B cell (primary cell): ENCODE results near the gene ZFP57. TPM values are rescaled to one million over a fixed set of nuclear protein-coding genes. Genes with fewer than 3 reads are reported as not detected.

Experiments used
- ATAC-seq: fragments of 200-7000 bp; cut with Tn5 transposase; one replicate; pipeline ENCODE4 v1.10.0; 2021; ENCODE audit warnings: low read depth, mild to moderate bottlenecking, moderate number of reproducible peaks, moderate library complexity
- CTCF ChIA-PET: fragments of 350-600 bp; sonication (Branson Sonifier 250); formaldehyde crosslinking; loops from one replicate; lab custom pipeline; 2021; ENCODE audit warnings: antibody characterized with exemption, inconsistent platforms; lab: Charles Lee
- POLR2A ChIA-PET: fragments of 350-600 bp; sonication (Branson Sonifier 250); formaldehyde crosslinking; loops from one replicate; lab custom pipeline; 2021; ENCODE audit warnings: antibody characterized with exemption; lab: Charles Lee
- DNase-seq: peaks from one replicate; pipeline ENCODE4 v3.0.0; 2013
- H2AFZ ChIP-seq: 2 replicates; pipeline ENCODE4 v1.6.1; 2012; ENCODE audit warnings: mild to moderate bottlenecking, low read depth, low read length; ENCODE audit not compliant: insufficient read depth, poor library complexity, severe bottlenecking
- H3K27ac ChIP-seq, 2 donors: 1 replicate in 1 of 2; 2 replicates in 1 of 2; pipeline ENCODE4 v1.5.1; 2012 to 2013; ENCODE audit warnings: low read length in 2 of 2, mild to moderate bottlenecking in 2 of 2, moderate library complexity in 1 of 2
- H3K27me3 ChIP-seq, 4 experiments: fragments of 200-600 bp in 1 of 4; sonication (generic) in 1 of 4; replicated peaks in 1 of 4; 1 replicate in 2 of 4; 2 replicates in 2 of 4; pipeline versions ENCODE4 v1.6.1 to v1.7.0; 2013 to 2016; ENCODE audit warnings: low read length in 3 of 4, mild to moderate bottlenecking in 2 of 4, mixed read lengths in 1 of 4, moderate library complexity in 1 of 4; ENCODE audit not compliant: insufficient read depth in 4 of 4, control insufficient read depth in 3 of 4; ENCODE audit errors: control extremely low read depth in 1 of 4
- H3K36me3 ChIP-seq, 2 experiments: replicated peaks in 1 of 2; 1 replicate in 1 of 2; 2 replicates in 1 of 2; pipeline versions ENCODE4 v1.6.1 to v1.7.1; 2013; ENCODE audit warnings: low read length in 1 of 2; ENCODE audit not compliant: insufficient read depth in 2 of 2, control insufficient read depth in 1 of 2; ENCODE audit errors: control extremely low read depth in 1 of 2, extremely low read depth in 1 of 2
- H3K4me1 ChIP-seq, 2 donors: fragments of 200-600 bp in 1 of 2; sonication (generic) in 1 of 2; 1 replicate in 1 of 2; 2 replicates in 1 of 2; pipeline versions ENCODE4 v1.5.1 to v1.6.1; 2013 to 2017; ENCODE audit warnings: low read length in 2 of 2; ENCODE audit not compliant: control insufficient read depth in 2 of 2, insufficient read depth in 2 of 2
- H3K4me2 ChIP-seq: replicated peaks from 2 replicates; pipeline ENCODE3; 2012; ENCODE audit warnings: mild to moderate bottlenecking, low read depth, low read length; ENCODE audit not compliant: poor library complexity, severe bottlenecking
- H3K4me3 ChIP-seq, 5 experiments: fragments of 200-600 bp in 1 of 5; sonication (generic) in 1 of 5; 1 replicate in 3 of 5; 2 replicates in 2 of 5; pipeline versions ENCODE4 v1.5.1 to v1.7.0; 2011 to 2016; ENCODE audit warnings: low read length in 4 of 5, mild to moderate bottlenecking in 4 of 5, low read depth in 2 of 5, control low read depth in 1 of 5, moderate library complexity in 1 of 5; ENCODE audit not compliant: insufficient read depth in 1 of 5; ENCODE audit errors: control extremely low read depth in 1 of 5, extremely low read depth in 1 of 5
- H3K79me2 ChIP-seq: fragments of 200-600 bp; sonication (generic); one replicate; pipeline ENCODE4 v1.6.0; 2016; ENCODE audit warnings: low read length; ENCODE audit not compliant: control insufficient read depth, insufficient read depth
- H3K9ac ChIP-seq: fragments of 200-600 bp; sonication (generic); 2 replicates; pipeline ENCODE4 v1.6.1; 2017; ENCODE audit warnings: mild to moderate bottlenecking, low read length, moderate library complexity
- H3K9me3 ChIP-seq, 3 donors: one replicate each; pipeline versions ENCODE4 v1.6.1 to v1.7.1; 2013; ENCODE audit warnings: low read length in 2 of 3; ENCODE audit not compliant: control insufficient read depth in 2 of 3, insufficient read depth in 1 of 3; ENCODE audit errors: control extremely low read depth in 1 of 3
- H4K20me1 ChIP-seq: 2 replicates; pipeline ENCODE4 v1.6.0; 2012; ENCODE audit warnings: mild to moderate bottlenecking, low read length; ENCODE audit not compliant: insufficient read depth, control insufficient read depth, poor library complexity, severe bottlenecking
- H3K27ac Mint-ChIP-seq: one replicate; pipeline ENCODE4 v1.8.0; 2021; ENCODE audit warnings: mixed read lengths
- H3K27me3 Mint-ChIP-seq: one replicate; pipeline ENCODE4 v1.8.0; 2021; ENCODE audit warnings: mixed read lengths
- H3K4me1 Mint-ChIP-seq: one replicate; pipeline ENCODE4 v1.8.0; 2021; ENCODE audit warnings: mixed read lengths
- H3K4me3 Mint-ChIP-seq: one replicate; pipeline ENCODE4 v1.8.0; 2021; ENCODE audit warnings: mixed read lengths
- H3K9me3 Mint-ChIP-seq: one replicate; pipeline ENCODE4 v1.8.0; 2022; ENCODE audit warnings: mixed read lengths; ENCODE audit not compliant: insufficient read depth
- EZH2 ChIP-seq: IDR thresholded peaks from 2 replicates; pipeline ENCODE4 v1.6.1; 2012; ENCODE audit warnings: borderline replicate concordance, low read depth, mild to moderate bottlenecking, moderate library complexity, low read length; ENCODE audit not compliant: insufficient read depth, poor library complexity, severe bottlenecking
- WGBS: methylation state at CpG from one replicate; pipeline ENCODE4 v1.1.5; 2013; ENCODE audit warnings: missing lambda C conversion rate; ENCODE audit not compliant: insufficient coverage; 5-methylcytosine and 5-hydroxymethylcytosine counted together
- intact Hi-C: fragments of 100-400 bp; cut with micrococcal nuclease; formaldehyde crosslinking; loops from one replicate; pipeline ENCODE4 v1.10.0; 2022
- polyA plus RNA-seq: library from polyadenylated mRNA; depleted of rRNA; stranded (reverse); fragments of >200 nt; gene quantifications from 2 replicates; pipeline ENCODE4 v1.2.3, GENCODE V29; 2012
- total RNA-seq, 2 donors: library from RNA; stranded (reverse); fragments of 120-200 nt in 1 of 2; gene quantifications; 1 replicate in 1 of 2; 2 replicates in 1 of 2; pipeline versions ENCODE4 v1.2.3 to v1.2.4, GENCODE V29; 2013 to 2022
- TF ChIP-seq, protein P1 (sequence below): fragments of 200-600 bp; IDR thresholded peaks from one replicate; pipeline ENCODE4 v1.8.0; 2022; ENCODE audit warnings: antibody characterized with exemption, mild to moderate bottlenecking

ZFP57 gene
- total and polyA plus RNA-seq, 2 donors (not counting 1 experiment from before 2014, with no cell fraction given): 0.39 to 5.0 TPM

DNA sequence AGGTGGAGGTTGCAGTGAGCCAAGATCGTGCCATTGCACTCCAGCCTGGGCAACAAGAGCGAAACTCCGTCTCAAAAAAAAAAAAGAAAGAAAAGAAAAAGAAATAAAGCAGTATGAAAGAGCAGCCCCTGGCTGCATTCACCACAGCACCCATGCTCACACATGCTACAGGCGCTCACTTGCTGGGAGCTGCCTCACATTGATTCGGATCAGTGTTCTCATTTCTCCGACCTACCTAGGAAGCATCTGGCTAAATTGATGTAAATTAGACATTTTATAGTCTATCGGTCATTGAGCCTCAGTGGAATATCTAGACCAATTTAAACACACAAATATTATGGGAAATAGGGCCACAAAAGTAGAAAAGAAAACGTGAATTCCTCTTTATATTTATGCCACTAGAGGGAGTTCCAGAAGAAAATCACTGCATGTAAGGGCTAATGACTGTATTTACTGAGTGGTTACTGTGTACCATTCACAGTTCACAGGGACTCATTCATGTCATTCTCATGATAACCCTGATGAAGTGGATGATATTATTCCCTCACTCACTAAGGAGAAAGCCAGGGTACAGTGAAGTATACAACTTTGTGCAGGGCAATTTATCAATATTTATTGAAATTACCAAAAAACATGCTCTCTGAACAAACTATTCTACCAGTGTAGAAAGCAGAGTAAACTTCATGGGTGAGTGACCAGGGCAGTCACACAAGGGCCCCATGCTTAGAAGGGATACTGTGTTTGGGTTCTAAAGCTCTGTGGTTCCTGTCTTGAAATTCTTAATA is 29.3 kb downstream of the ZFP57 start:
- TF ChIP-seq EZH2: no peak
- TF ChIP-seq, protein P1, sequence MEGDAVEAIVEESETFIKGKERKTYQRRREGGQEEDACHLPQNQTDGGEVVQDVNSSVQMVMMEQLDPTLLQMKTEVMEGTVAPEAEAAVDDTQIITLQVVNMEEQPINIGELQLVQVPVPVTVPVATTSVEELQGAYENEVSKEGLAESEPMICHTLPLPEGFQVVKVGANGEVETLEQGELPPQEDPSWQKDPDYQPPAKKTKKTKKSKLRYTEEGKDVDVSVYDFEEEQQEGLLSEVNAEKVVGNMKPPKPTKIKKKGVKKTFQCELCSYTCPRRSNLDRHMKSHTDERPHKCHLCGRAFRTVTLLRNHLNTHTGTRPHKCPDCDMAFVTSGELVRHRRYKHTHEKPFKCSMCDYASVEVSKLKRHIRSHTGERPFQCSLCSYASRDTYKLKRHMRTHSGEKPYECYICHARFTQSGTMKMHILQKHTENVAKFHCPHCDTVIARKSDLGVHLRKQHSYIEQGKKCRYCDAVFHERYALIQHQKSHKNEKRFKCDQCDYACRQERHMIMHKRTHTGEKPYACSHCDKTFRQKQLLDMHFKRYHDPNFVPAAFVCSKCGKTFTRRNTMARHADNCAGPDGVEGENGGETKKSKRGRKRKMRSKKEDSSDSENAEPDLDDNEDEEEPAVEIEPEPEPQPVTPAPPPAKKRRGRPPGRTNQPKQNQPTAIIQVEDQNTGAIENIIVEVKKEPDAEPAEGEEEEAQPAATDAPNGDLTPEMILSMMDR: peak; percentile 77
- no peak overlapping the region for H3K4me2 ChIP-seq
- intact Hi-C loops: loop anchor here (2.0 to 5.0 kb wide), 2 partner anchors 71 to 101 kb away; partner anchors contain the start of gene HLA-F
- ChIA-PET CTCF (interaction anchor here (0.7 to 9.5 kb wide), 9 partner anchors 12 to 1028 kb away, joined by 3 to 226 read pairs (median 12); partner anchors contain the start of gene GABBR1), POLR2A (interaction anchor here (0.7 to 2.0 kb wide), 2 partner anchors 23 to 96 kb away, joined by 5 to 12 read pairs; no protein-coding TSS in a partner anchor)
- H3K27ac ChIP-seq: no peak overlapping the region
- no peaks in the 10 kb centered on the region for H4K20me1 ChIP-seq
- no peak overlapping the region for H2AFZ ChIP-seq
- peak overlapping the region; percentile 58 for H3K4me3 Mint-ChIP-seq
- H3K9me3 ChIP-seq: no peaks in the 10 kb centered on the region
- DNase-seq (peak; percentile 69), ATAC-seq (no peak)
- no peaks in the 10 kb centered on the region for H3K79me2 ChIP-seq
- H3K4me3 ChIP-seq: no peak overlapping the region
- no CpG with 5 or more reads among the region's 8 CpGs for WGBS
- no peaks in the 10 kb centered on the region for H3K9me3 Mint-ChIP-seq
- peaks cover 0 to 16% (median 4%) of the 10 kb centered on the region in 4 experiments for H3K27me3 ChIP-seq
- H3K36me3 ChIP-seq: no peaks in the 10 kb centered on the region
- peaks cover 4% of the 10 kb centered on the region for H3K27me3 Mint-ChIP-seq
- peaks cover 16% of the 10 kb centered on the region for H3K4me1 Mint-ChIP-seq
- no peak overlapping the region for H3K9ac ChIP-seq
- peaks cover 3 to 15% of the 10 kb centered on the region in 2 donors for H3K4me1 ChIP-seq
- peak overlapping the region; percentile 60 for H3K27ac Mint-ChIP-seq
